HCT116 (cell line): ENCODE data around the gene MUC6. TPM values are rescaled to one million over a fixed set of nuclear protein-coding genes. Genes with fewer than 3 reads are reported as not detected.

Source experiments
- ATAC-seq: fragments of 200-7000 bp; cut with Tn5 transposase; 2 replicates; pipeline ENCODE4 v1.9.1; 2020; ENCODE audit warnings: mild to moderate bottlenecking, moderate library complexity
- BruUV-seq: library from RNA; stranded (reverse); fragments of 400-500 nt; replicated peaks from 2 replicates; lab custom pipeline; 2021; lab: Mats Ljungman, UMichigan
- CTCF ChIA-PET: fragments of 300-600 bp; sonication (Branson Sonifier 250); formaldehyde crosslinking; loops from one replicate; lab custom pipeline; 2021; ENCODE audit warnings: antibody characterized with exemption; lab: Charles Lee
- POLR2A ChIA-PET: fragments of 300-600, 350-600 bp; sonication (Branson Sonifier 250); formaldehyde crosslinking; loops from one replicate; lab custom pipeline; 2021; ENCODE audit warnings: antibody characterized with exemption; lab: Charles Lee
- RAD21 ChIA-PET, 2 experiments: fragments of 300-600 bp; sonication (Branson Sonifier 250); formaldehyde crosslinking; loops; one replicate each; lab custom pipeline; 2023; ENCODE audit warnings: low total read pairs in 2 of 2; ENCODE audit not compliant: uncharacterized antibody in 2 of 2, unreplicated experiment in 2 of 2, low non-redundant PET in 1 of 2; lab: Charles Lee
- DNase-seq: peaks from one replicate; pipeline ENCODE4 v3.0.0-alpha.2; 2010; ENCODE audit warnings: low read depth, low spot score
- H2AFZ ChIP-seq: fragments of 200-600 bp; shearing (Covaris generic), sonication (generic); 2 replicates; pipeline ENCODE4 v1.6.1; 2017; ENCODE audit warnings: low read depth, mixed run types, mixed read lengths, antibody characterized with exemption, low read length; ENCODE audit not compliant: poor library complexity, severe bottlenecking
- H3K27ac ChIP-seq: 2 replicates; pipeline ENCODE4 v1.5.1; 2012; ENCODE audit warnings: low read depth, low read length
- H3K27me3 ChIP-seq: fragments of 200-600 bp; sonication (generic); 2 replicates; pipeline ENCODE4 v1.6.1; 2016; ENCODE audit warnings: mixed run types, low read length, mixed read lengths; ENCODE audit not compliant: insufficient read depth
- H3K36me3 ChIP-seq, 2 experiments: fragments of 200-500 bp in 1 of 2; fragments of 200-600 bp in 1 of 2; sonication (Bioruptor generic) in 1 of 2; sonication (generic) in 1 of 2; 2 replicates each; pipeline versions ENCODE4 v1.5.1 to v1.6.1; 2014 to 2016; ENCODE audit warnings: low read length in 2 of 2, inconsistent platforms in 1 of 2, mixed read lengths in 1 of 2, mixed run types in 1 of 2; ENCODE audit not compliant: insufficient read depth in 2 of 2, control insufficient read depth in 1 of 2
- H3K4me1 ChIP-seq, 2 experiments: fragments of 200-600 bp in 1 of 2; sonication (generic) in 1 of 2; 2 replicates each; pipeline versions ENCODE4 v1.5.1 to v1.6.1; 2012 to 2017; ENCODE audit warnings: low read length in 2 of 2, inconsistent platforms in 1 of 2, mild to moderate bottlenecking in 1 of 2, mixed read lengths in 1 of 2, mixed run types in 1 of 2, moderate library complexity in 1 of 2; ENCODE audit not compliant: insufficient read depth in 2 of 2, control insufficient read depth in 1 of 2
- H3K4me2 ChIP-seq: fragments of 200-600 bp; sonication (generic); 2 replicates; pipeline ENCODE4 v1.6.1; 2017; ENCODE audit warnings: mixed run types, low read length, mixed read lengths
- H3K4me3 ChIP-seq, 2 experiments: fragments of 200-600 bp in 1 of 2; sonication (generic) in 1 of 2; replicated peaks in 1 of 2; 2 replicates each; pipeline ENCODE4 v1.5.1; 2011 to 2016; ENCODE audit warnings: low read length in 2 of 2, control low read depth in 1 of 2, low read depth in 1 of 2, mild to moderate bottlenecking in 1 of 2, mixed read lengths in 1 of 2, mixed run types in 1 of 2
- H3K79me2 ChIP-seq: fragments of 200-600 bp; sonication (generic); 2 replicates; pipeline ENCODE4 v1.6.1; 2017; ENCODE audit warnings: mild to moderate bottlenecking, mixed run types, low read length, moderate library complexity, mixed read lengths; ENCODE audit not compliant: insufficient read depth
- H3K9ac ChIP-seq: fragments of 200-600 bp; sonication (generic); 2 replicates; pipeline ENCODE4 v1.6.1; 2016; ENCODE audit warnings: low read length, mixed read lengths
- H3K9me2 ChIP-seq: fragments of 200-600 bp; sonication (generic), shearing (Covaris generic); 2 replicates; pipeline ENCODE4 v1.6.1; 2017; ENCODE audit warnings: mixed run types, mild to moderate bottlenecking, moderate library complexity; ENCODE audit not compliant: insufficient read depth
- H3K9me3 ChIP-seq, 2 experiments: fragments of 200-500 bp in 1 of 2; fragments of 200-600 bp in 1 of 2; sonication (Bioruptor generic) in 1 of 2; sonication (generic) in 1 of 2; 2 replicates each; pipeline ENCODE4 v1.6.1; 2014 to 2017; ENCODE audit warnings: low read length in 2 of 2, mixed read lengths in 2 of 2, inconsistent platforms in 1 of 2, low read depth in 1 of 2, mild to moderate bottlenecking in 1 of 2, mixed run types in 1 of 2, moderate library complexity in 1 of 2; ENCODE audit not compliant: control insufficient read depth in 1 of 2, insufficient read depth in 1 of 2
- H4K20me1 ChIP-seq: fragments of 200-600 bp; sonication (generic), shearing (Covaris generic); 2 replicates; pipeline ENCODE4 v1.6.1; 2017; ENCODE audit warnings: mixed run types, mild to moderate bottlenecking, moderate library complexity; ENCODE audit not compliant: insufficient read depth
- CBX3 ChIP-seq: IDR thresholded peaks from 2 replicates; pipeline ENCODE4 v1.6.1; 2012; ENCODE audit warnings: low read depth
- CEBPB ChIP-seq: IDR thresholded peaks from 2 replicates; pipeline ENCODE4 v1.6.1; 2012; ENCODE audit warnings: low read depth
- EGR1 ChIP-seq: IDR thresholded peaks from 2 replicates; pipeline ENCODE4 v1.6.1; 2012; ENCODE audit warnings: low read depth
- ELF1 ChIP-seq: IDR thresholded peaks from 2 replicates; pipeline ENCODE4 v1.6.1; 2012; ENCODE audit warnings: low read depth, borderline replicate concordance
- EZH2 ChIP-seq: fragments of 200-600 bp; sonication (generic); IDR thresholded peaks from 2 replicates; pipeline ENCODE4 v1.6.1; 2017; ENCODE audit warnings: antibody characterized with exemption, mixed run types
- EZH2phosphoT487 ChIP-seq: fragments of 200-600 bp; IDR thresholded peaks from 2 replicates; pipeline ENCODE4 v1.6.1; 2018; ENCODE audit warnings: antibody characterized with exemption, borderline replicate concordance
- FOSL1 ChIP-seq: IDR thresholded peaks from 2 replicates; pipeline ENCODE4 v1.6.1; 2012; ENCODE audit warnings: low read depth
- JUND ChIP-seq: IDR thresholded peaks from 2 replicates; pipeline ENCODE4 v1.6.1; 2012
- MAX ChIP-seq: IDR thresholded peaks from 2 replicates; pipeline ENCODE4 v1.6.1; 2012
- POLR2A ChIP-seq: IDR thresholded peaks from 2 replicates; pipeline ENCODE4 v1.7.0; 2011; ENCODE audit warnings: borderline replicate concordance; ENCODE audit not compliant: insufficient read depth, insufficient read length; ENCODE audit errors: extremely low read depth
- RAD21 ChIP-seq: IDR thresholded peaks from 2 replicates; pipeline ENCODE4 v1.6.1; 2012; ENCODE audit warnings: low read depth, mild to moderate bottlenecking
- REST ChIP-seq: IDR thresholded peaks from 2 replicates; pipeline ENCODE4 v1.6.1; 2012; ENCODE audit warnings: low read depth
- SIN3A ChIP-seq: IDR thresholded peaks from 2 replicates; pipeline ENCODE4 v1.6.1; 2012; ENCODE audit warnings: low read depth
- SP1 ChIP-seq: IDR thresholded peaks from 2 replicates; pipeline ENCODE4 v1.6.1; 2012; ENCODE audit warnings: low read depth
- SRF ChIP-seq: IDR thresholded peaks from 2 replicates; pipeline ENCODE4 v1.6.1; 2012; ENCODE audit warnings: low read depth
- YY1 ChIP-seq: IDR thresholded peaks from 2 replicates; pipeline ENCODE4 v1.6.1; 2011; ENCODE audit warnings: low read length, low read depth, moderate library complexity, mild to moderate bottlenecking; ENCODE audit not compliant: insufficient replicate concordance; ENCODE audit errors: extremely low read depth
- ZBTB33 ChIP-seq: IDR thresholded peaks from 2 replicates; pipeline ENCODE4 v1.6.1; 2011; ENCODE audit warnings: mild to moderate bottlenecking, low read length, moderate library complexity; ENCODE audit not compliant: insufficient replicate concordance; ENCODE audit errors: extremely low read depth
- ZFX ChIP-seq: fragments of 450-650 bp; IDR thresholded peaks from 2 replicates; pipeline ENCODE4 v1.6.1; 2017
- intact Hi-C: fragments of 100-400 bp; cut with micrococcal nuclease; formaldehyde crosslinking; loops from 2 replicates; pipeline ENCODE4 v1.10.0; 2022
- total RNA-seq: library from RNA; stranded (reverse); gene quantifications from one replicate; pipeline ENCODE4 v1.2.1, GENCODE V29; 2021; ENCODE audit not compliant: unreplicated experiment
- TF ChIP-seq, protein P1 (sequence below): IDR thresholded peaks from 2 replicates; pipeline ENCODE4 v1.6.1; 2012

Gene MUC6
- total RNA-seq, 1 experiment from 2014 or later, result 0.02 TPM

DNA sequence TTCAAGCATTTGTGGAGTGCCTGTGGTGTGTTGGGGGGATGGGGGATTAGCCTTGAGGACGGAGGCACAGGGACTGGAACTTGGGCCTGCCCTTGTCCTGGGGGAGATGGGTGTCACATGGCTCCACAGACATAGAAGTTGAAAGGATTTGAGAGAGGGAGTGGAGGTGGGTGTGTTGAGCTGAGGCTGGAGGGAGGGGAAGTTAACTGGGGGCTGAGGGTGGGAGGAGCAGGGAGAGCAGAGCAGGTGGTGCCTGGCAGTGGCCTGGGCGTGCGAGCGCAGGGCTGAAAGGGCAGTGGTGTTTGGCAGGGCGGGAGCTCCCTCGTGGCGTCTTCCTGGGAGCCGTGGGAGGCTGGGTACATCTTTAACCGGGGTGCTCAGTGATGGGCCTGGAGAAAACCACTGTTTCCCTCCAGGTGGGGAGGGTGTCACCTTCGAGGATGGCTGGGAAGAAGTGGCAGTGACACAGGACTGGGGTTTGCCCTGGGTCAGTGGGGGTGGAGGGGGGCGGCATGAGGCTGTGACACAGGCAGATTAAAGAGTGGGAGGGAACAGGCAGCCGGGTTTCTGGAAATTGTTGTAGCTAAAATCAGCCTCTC lies 65.3 kb downstream of the MUC6 start:
- no peak overlapping the region for H2AFZ ChIP-seq
- intact Hi-C loops, result no loop called here
- POLR2A ChIA-PET, result no interaction called here

More for the DNA sequence above, 65.3 kb downstream of the MUC6 start:
- H3K9ac ChIP-seq, result no peak overlapping the region
- peaks cover 0 to 4% of the 10 kb centered on the region in 2 experiments; a peak in 1 of 4 replicates for H3K4me1 ChIP-seq
- H3K79me2 ChIP-seq, result peaks cover 19% of the 10 kb centered on the region
- TF ChIP-seq SIN3A (no peak), MAX (no peak), SP1 (no peak), EGR1 (no peak), ELF1 (no peak), SRF (no peak), JUND (no peak), YY1 (no peak), CBX3 (no peak), ZBTB33 (no peak), EZH2phosphoT487 (no peak), ZFX (no peak), CEBPB (no peak), FOSL1 (no peak), RAD21 (no peak), POLR2A (no peak), REST (no peak), EZH2 (no peak)
- TF ChIP-seq, protein P1, sequence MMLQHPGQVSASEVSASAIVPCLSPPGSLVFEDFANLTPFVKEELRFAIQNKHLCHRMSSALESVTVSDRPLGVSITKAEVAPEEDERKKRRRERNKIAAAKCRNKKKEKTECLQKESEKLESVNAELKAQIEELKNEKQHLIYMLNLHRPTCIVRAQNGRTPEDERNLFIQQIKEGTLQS, result no peak
- no TSS peak for BruUV-seq
- DNase-seq (no peak), ATAC-seq (no peak)
- no peak overlapping the region for H3K27ac ChIP-seq
- ChIA-PET CTCF (no interaction called here), RAD21 (no interaction called here)
- no peaks in the 10 kb centered on the region for H3K9me3 ChIP-seq
- H3K27me3 ChIP-seq, result no peaks in the 10 kb centered on the region
- no peak overlapping the region for H3K4me2 ChIP-seq
- H4K20me1 ChIP-seq, result no peaks in the 10 kb centered on the region
- H3K9me2 ChIP-seq, result no peaks in the 10 kb centered on the region
- H3K4me3 ChIP-seq, result no peak overlapping the region
- H3K36me3 ChIP-seq, result peaks cover 10 to 19% of the 10 kb centered on the region in 2 experiments; a peak in 3 of 4 replicates
